HepG2 (cell line): ENCODE measurements around the gene CCDC85A. TPM values are rescaled to one million over a fixed set of nuclear protein-coding genes. Genes with fewer than 3 reads are reported as not detected.

Experiments
- ATAC-seq: fragments of 200-7000 bp; cut with Tn5 transposase; 3 replicates; pipeline ENCODE4 v1.9.1; 2020; ENCODE audit warnings: mild to moderate bottlenecking, moderate library complexity
- BruUV-seq: library from RNA; stranded (reverse); fragments of 400-500 nt; replicated peaks from 2 replicates; lab custom pipeline; 2021; lab: Mats Ljungman, UMichigan
- CTCF ChIA-PET: fragments of 300-600 bp; formaldehyde crosslinking; extraction: SDS; loops from one replicate; lab custom pipeline; 2021; ENCODE audit warnings: low total read pairs, inconsistent platforms, low intra/inter-chr PET ratio; lab: Yijun Ruan, JAX
- POLR2A ChIA-PET: fragments of 350-600 bp; sonication (Branson Sonifier 250); formaldehyde crosslinking; loops from one replicate; lab custom pipeline; 2020; ENCODE audit warnings: antibody characterized with exemption, inconsistent platforms; lab: Yijun Ruan, JAX
- DNase-seq: peaks from one replicate; pipeline ENCODE4 v3.0.0-alpha.2; 2015; ENCODE audit warnings: low spot score
- FAIRE-seq: peaks from 3 replicates; lab custom pipeline; 2011; peaks lifted over from hg19 to GRCh38; lab: Jason Lieb, UNC
- H2AFZ ChIP-seq: one replicate; pipeline ENCODE4 v1.6.1; 2011; ENCODE audit warnings: low read length, inconsistent platforms
- H3K27ac ChIP-seq: fragments of 300-600 bp; 3 replicates; pipeline ENCODE4 v1.8.0; 2011; ENCODE audit warnings: mixed run types, mild to moderate bottlenecking, mixed read lengths, low read length, inconsistent platforms; ENCODE audit not compliant: insufficient read depth; ENCODE audit errors: extremely low read length
- H3K27me3 ChIP-seq, 2 experiments: fragments of 200-600 bp in 1 of 2; 2 replicates in 1 of 2; 3 replicates in 1 of 2; pipeline versions ENCODE4 v1.6.0 to v1.8.0; 2011; ENCODE audit warnings: low read length in 2 of 2, mild to moderate bottlenecking in 2 of 2, moderate library complexity in 2 of 2, inconsistent platforms in 1 of 2; ENCODE audit not compliant: insufficient read depth in 2 of 2, control insufficient read depth in 1 of 2
- H3K36me3 ChIP-seq, 2 experiments: fragments of 200-600 bp in 1 of 2; replicated peaks in 1 of 2; 2 replicates in 1 of 2; 3 replicates in 1 of 2; pipeline versions ENCODE4 v1.5.1 to v1.8.0; 2011; ENCODE audit warnings: low read length in 2 of 2, inconsistent platforms in 1 of 2; ENCODE audit not compliant: insufficient read depth in 2 of 2, control insufficient read depth in 1 of 2
- H3K4me1 ChIP-seq: 2 replicates; pipeline ENCODE4 v1.5.1; 2012; ENCODE audit warnings: low read length, inconsistent platforms; ENCODE audit not compliant: insufficient read depth
- H3K4me2 ChIP-seq: 2 replicates; pipeline ENCODE4 v1.6.0; 2011; ENCODE audit warnings: low read depth, low read length, inconsistent platforms
- H3K4me3 ChIP-seq, 3 experiments: fragments of 200-600 bp in 1 of 3; sonication (generic), shearing (Covaris generic) in 1 of 3; replicated peaks in 1 of 3; 2 replicates each; pipeline ENCODE4 v1.5.1; 2011 to 2016; ENCODE audit warnings: low read length in 3 of 3, inconsistent platforms in 2 of 3, low read depth in 2 of 3, mild to moderate bottlenecking in 2 of 3, control low read depth in 1 of 3, mixed read lengths in 1 of 3; ENCODE audit not compliant: insufficient read depth in 1 of 3
- H3K79me2 ChIP-seq: one replicate; pipeline ENCODE4 v1.6.1; 2011; ENCODE audit warnings: low read length, inconsistent platforms; ENCODE audit not compliant: insufficient read depth
- H3K9ac ChIP-seq: 2 replicates; pipeline ENCODE4 v1.6.0; 2011; ENCODE audit warnings: mild to moderate bottlenecking, low read depth, low read length, inconsistent platforms; ENCODE audit not compliant: insufficient read depth
- H3K9me3 ChIP-seq: 2 replicates; pipeline ENCODE4 v1.5.1; 2012; ENCODE audit warnings: mild to moderate bottlenecking, low read length
- H4K20me1 ChIP-seq: 2 replicates; pipeline ENCODE4 v1.6.0; 2011; ENCODE audit warnings: inconsistent platforms, mild to moderate bottlenecking, low read length, moderate library complexity; ENCODE audit not compliant: insufficient read depth
- ISL2 ChIP-seq: sonication (generic); formaldehyde crosslinking; IDR thresholded peaks from 2 replicates; pipeline ENCODE4 v1.5.0; 2020; ENCODE audit warnings: missing genetic modification reagents
- KLF12 ChIP-seq: sonication (generic); formaldehyde crosslinking; IDR thresholded peaks from 2 replicates; pipeline ENCODE4 v1.4.0; 2020; ENCODE audit warnings: missing genetic modification reagents, borderline replicate concordance
- RFX3 ChIP-seq: IDR thresholded peaks from 2 replicates; pipeline ENCODE4 v1.6.1; 2016; ENCODE audit warnings: missing biosample characterization, missing genetic modification reagents
- SIX1 ChIP-seq: sonication (generic); formaldehyde crosslinking; IDR thresholded peaks from 2 replicates; pipeline ENCODE4 v1.4.0; 2020; ENCODE audit warnings: missing genetic modification reagents, borderline replicate concordance
- ZFP90 ChIP-seq: sonication (generic); formaldehyde crosslinking; IDR thresholded peaks from 2 replicates; pipeline ENCODE4 v1.8.0; 2022; ENCODE audit warnings: missing genetic modification reagents, mild to moderate bottlenecking, inconsistent platforms, borderline replicate concordance
- ZNF224 ChIP-seq: sonication (generic); formaldehyde crosslinking; IDR thresholded peaks from 2 replicates; pipeline ENCODE4 v1.5.0; 2020; ENCODE audit warnings: mild to moderate bottlenecking, missing genetic modification reagents
- ZNF282 ChIP-seq: fragments of 450-650 bp; IDR thresholded peaks from 2 replicates; pipeline ENCODE4 v1.6.1; 2018; ENCODE audit not compliant: partially characterized antibody
- ZNF326 ChIP-seq: sonication (generic); formaldehyde crosslinking; IDR thresholded peaks from 2 replicates; pipeline ENCODE4 v1.4.0; 2020; ENCODE audit warnings: missing genetic modification reagents, borderline replicate concordance
- ZNF598 ChIP-seq: sonication (generic); formaldehyde crosslinking; IDR thresholded peaks from 2 replicates; pipeline ENCODE4 v1.5.1; 2020; ENCODE audit warnings: mild to moderate bottlenecking, missing genetic modification reagents, borderline replicate concordance
- ZNF709 ChIP-seq: sonication (generic); formaldehyde crosslinking; IDR thresholded peaks from 2 replicates; pipeline ENCODE4 v1.5.0; 2020; ENCODE audit warnings: mild to moderate bottlenecking, missing genetic modification reagents
- WGBS: methylation state at CpG from one replicate; pipeline ENCODE4 v1.1.6; 2017; ENCODE audit warnings: low lambda C conversion rate; 5-methylcytosine and 5-hydroxymethylcytosine counted together
- in situ Hi-C: cut with HindIII; loops from 2 replicates; pipeline ENCODE4 v1.10.0; 2017; ENCODE audit warnings: low pct_unique_long_range_greater_than_20kb; ENCODE audit not compliant: extremely low pct_ligation_motif_present
- intact Hi-C: fragments of 100-400 bp; cut with micrococcal nuclease; formaldehyde crosslinking; loops from one replicate; pipeline ENCODE4 v1.10.0; 2022; ENCODE audit not compliant: unreplicated experiment
- polyA plus RNA-seq, 8 experiments: library from polyadenylated mRNA; depleted of rRNA in 3 of 8; stranded (reverse) in 7 of 8; unstranded in 1 of 8; fragments of >200 nt; fragmentation: Illumina TruSeq in 4 of 8; extraction: Trizol in 4 of 8; gene quantifications; 2 replicates each; pipeline versions ENCODE4 v1.2.1 to v1.2.3, GENCODE V29; 2011 to 2016; ENCODE audit warnings: low read depth in 4 of 8, missing spikeins in 1 of 8, mixed read lengths in 1 of 8; ENCODE audit not compliant: insufficient read depth in 1 of 8
- total RNA-seq, 5 experiments: library from RNA; depleted of rRNA; stranded (reverse); fragments of >200 nt; fragmentation: Illumina TruSeq; extraction: Trizol; gene quantifications; 2 replicates each; pipeline ENCODE4 v1.2.3, GENCODE V29; 2016; ENCODE audit warnings: low read depth in 1 of 5
- TF ChIP-seq, protein P1 (sequence below), 2 experiments: fragments of 450-650 bp in 1 of 2; sonication (generic) in 1 of 2; formaldehyde crosslinking; IDR thresholded peaks; 2 replicates each; pipeline versions ENCODE4 v1.5.0 to v1.8.0; 2020 to 2022; ENCODE audit warnings: mild to moderate bottlenecking in 1 of 2, missing genetic modification reagents in 1 of 2
- TF ChIP-seq, protein P2 (sequence below): sonication (generic); formaldehyde crosslinking; IDR thresholded peaks from 2 replicates; pipeline ENCODE4 v1.4.0; 2020; ENCODE audit warnings: mild to moderate bottlenecking, missing genetic modification reagents

The CCDC85A gene
- total and polyA plus RNA-seq, 2 of the 13 experiments (the other 11 are each of a cell fraction or from before 2014, with no cell fraction given), result not detected

DNA sequence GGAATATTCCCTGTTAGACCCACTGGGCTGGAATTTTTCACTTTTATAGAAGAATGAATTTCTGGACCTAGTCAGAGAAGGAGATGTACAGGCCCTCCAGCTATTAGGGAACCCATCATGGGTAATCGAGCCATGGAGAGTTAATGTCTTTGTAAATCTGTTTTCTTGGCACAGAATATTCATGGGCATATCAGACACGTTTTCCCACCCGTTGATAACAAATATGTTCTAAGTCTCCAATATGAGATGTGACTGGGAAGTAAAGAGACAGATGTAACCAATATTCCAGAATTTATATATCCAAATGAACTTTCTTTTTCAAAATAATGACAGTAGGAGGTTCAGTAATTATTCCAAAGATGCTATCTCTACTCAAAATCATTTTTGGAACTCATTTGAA lies 38.7 kb downstream of the CCDC85A start:
- FAIRE-seq, result no peak
- Histone ChIP-seq H3K4me1 (no peaks in the 10 kb centered on the region), H3K27me3 (no peaks in the 10 kb centered on the region), H3K4me2 (no peak overlapping the region), H3K79me2 (no peaks in the 10 kb centered on the region), H3K4me3 (no peak overlapping the region), H3K36me3 (no peaks in the 10 kb centered on the region), H3K27ac (no peak overlapping the region), H3K9me3 (no peaks in the 10 kb centered on the region), H2AFZ (no peak overlapping the region), H4K20me1 (no peaks in the 10 kb centered on the region), H3K9ac (no peak overlapping the region)
- WGBS, result 3% methylated on average over 3 of the region's 3 CpGs
- in situ Hi-C loops (no loop called here), intact Hi-C loops (no loop called here)
- no TSS peak for BruUV-seq
- no peak for ATAC-seq
- POLR2A ChIA-PET, result no interaction called here
- DNase-seq, result no peak
- TF ChIP-seq ZNF709 (CRISPR knock-in tag) (no peak), ZNF326 (no peak)
- CTCF ChIA-PET, result no interaction called here

DNA sequence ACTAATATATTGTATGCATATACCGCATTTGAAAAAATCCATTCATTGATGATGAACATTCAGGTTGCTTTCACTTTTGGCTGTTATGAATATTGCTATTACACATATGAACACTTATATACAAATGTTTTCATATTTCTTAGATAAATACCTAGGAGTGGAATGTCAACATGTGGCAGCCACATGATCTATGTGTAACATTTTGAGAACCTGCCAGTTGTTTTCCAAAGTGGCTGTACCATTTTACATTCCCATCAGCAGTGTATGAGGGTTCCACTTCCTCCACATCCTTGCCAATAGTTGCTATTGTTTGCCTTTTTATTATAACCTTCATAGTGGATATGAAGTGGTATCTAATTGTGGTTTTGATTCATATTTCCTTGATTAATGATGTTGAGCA lies 40.5 kb downstream of the CCDC85A start:
- no peak overlapping the region for H2AFZ ChIP-seq
- BruUV-seq, result no TSS peak
- H3K36me3 ChIP-seq, result no peaks in the 10 kb centered on the region
- TF ChIP-seq, protein P1, sequence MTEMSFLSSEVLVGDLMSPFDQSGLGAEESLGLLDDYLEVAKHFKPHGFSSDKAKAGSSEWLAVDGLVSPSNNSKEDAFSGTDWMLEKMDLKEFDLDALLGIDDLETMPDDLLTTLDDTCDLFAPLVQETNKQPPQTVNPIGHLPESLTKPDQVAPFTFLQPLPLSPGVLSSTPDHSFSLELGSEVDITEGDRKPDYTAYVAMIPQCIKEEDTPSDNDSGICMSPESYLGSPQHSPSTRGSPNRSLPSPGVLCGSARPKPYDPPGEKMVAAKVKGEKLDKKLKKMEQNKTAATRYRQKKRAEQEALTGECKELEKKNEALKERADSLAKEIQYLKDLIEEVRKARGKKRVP (CRISPR knock-in tag; IDR thresholded peaks at IDR 0.05), result no peak
- no peak for TF ChIP-seq ZFP90
- no peak for TF ChIP-seq ZNF282
- TF ChIP-seq ZNF598 (CRISPR knock-in tag), result no peak
- TF ChIP-seq, protein P2, sequence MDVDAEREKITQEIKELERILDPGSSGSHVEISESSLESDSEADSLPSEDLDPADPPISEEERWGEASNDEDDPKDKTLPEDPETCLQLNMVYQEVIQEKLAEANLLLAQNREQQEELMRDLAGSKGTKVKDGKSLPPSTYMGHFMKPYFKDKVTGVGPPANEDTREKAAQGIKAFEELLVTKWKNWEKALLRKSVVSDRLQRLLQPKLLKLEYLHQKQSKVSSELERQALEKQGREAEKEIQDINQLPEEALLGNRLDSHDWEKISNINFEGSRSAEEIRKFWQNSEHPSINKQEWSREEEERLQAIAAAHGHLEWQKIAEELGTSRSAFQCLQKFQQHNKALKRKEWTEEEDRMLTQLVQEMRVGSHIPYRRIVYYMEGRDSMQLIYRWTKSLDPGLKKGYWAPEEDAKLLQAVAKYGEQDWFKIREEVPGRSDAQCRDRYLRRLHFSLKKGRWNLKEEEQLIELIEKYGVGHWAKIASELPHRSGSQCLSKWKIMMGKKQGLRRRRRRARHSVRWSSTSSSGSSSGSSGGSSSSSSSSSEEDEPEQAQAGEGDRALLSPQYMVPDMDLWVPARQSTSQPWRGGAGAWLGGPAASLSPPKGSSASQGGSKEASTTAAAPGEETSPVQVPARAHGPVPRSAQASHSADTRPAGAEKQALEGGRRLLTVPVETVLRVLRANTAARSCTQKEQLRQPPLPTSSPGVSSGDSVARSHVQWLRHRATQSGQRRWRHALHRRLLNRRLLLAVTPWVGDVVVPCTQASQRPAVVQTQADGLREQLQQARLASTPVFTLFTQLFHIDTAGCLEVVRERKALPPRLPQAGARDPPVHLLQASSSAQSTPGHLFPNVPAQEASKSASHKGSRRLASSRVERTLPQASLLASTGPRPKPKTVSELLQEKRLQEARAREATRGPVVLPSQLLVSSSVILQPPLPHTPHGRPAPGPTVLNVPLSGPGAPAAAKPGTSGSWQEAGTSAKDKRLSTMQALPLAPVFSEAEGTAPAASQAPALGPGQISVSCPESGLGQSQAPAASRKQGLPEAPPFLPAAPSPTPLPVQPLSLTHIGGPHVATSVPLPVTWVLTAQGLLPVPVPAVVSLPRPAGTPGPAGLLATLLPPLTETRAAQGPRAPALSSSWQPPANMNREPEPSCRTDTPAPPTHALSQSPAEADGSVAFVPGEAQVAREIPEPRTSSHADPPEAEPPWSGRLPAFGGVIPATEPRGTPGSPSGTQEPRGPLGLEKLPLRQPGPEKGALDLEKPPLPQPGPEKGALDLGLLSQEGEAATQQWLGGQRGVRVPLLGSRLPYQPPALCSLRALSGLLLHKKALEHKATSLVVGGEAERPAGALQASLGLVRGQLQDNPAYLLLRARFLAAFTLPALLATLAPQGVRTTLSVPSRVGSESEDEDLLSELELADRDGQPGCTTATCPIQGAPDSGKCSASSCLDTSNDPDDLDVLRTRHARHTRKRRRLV, result no peak
- TF ChIP-seq KLF12 (CRISPR knock-in tag), result no peak
- no peak for TF ChIP-seq ZNF224 (CRISPR knock-in tag)
- no peak for TF ChIP-seq RFX3 (CRISPR knock-in tag)
- TF ChIP-seq ISL2 (CRISPR knock-in tag), result no peak
- TF ChIP-seq SIX1 (CRISPR knock-in tag), result no peak
- TF ChIP-seq, all 625 proteins: peak for 0
- H3K27me3 ChIP-seq, result no peaks in the 10 kb centered on the region
- H3K4me3 ChIP-seq, result no peak overlapping the region
- no peaks in the 10 kb centered on the region for H4K20me1 ChIP-seq
- CTCF ChIA-PET, result no interaction called here
- intact Hi-C loops, result no loop called here
- ATAC-seq, result no peak
- no peak overlapping the region for H3K9ac ChIP-seq
- no peaks in the 10 kb centered on the region for H3K4me1 ChIP-seq
- H3K4me2 ChIP-seq, result no peak overlapping the region
- DNase-seq, result no peak
- H3K79me2 ChIP-seq, result no peaks in the 10 kb centered on the region
- FAIRE-seq, result no peak
- WGBS, result 61% methylated on average over 1 of the region's 1 CpG
- no peaks in the 10 kb centered on the region for H3K9me3 ChIP-seq
- in situ Hi-C loops, result no loop called here
- H3K27ac ChIP-seq, result no peak overlapping the region
- POLR2A ChIA-PET, result no interaction called here
